T-helper 1 cell treated with Interleukin-12 subunit alpha and Interleukin-12 subunit beta and Interleukin-4 antibody, amounts not matched to agents 30 μg/mL and 1 μg/mL, for 36 hours (primary cell): Measurements from ENCODE around the gene PDYN.

Experiments
- H3K27ac Mint-ChIP-seq: one replicate; pipeline ENCODE4 v1.8.0; 2021; ENCODE audit warnings: mild to moderate bottlenecking, mixed read lengths
- H3K27me3 Mint-ChIP-seq: one replicate; pipeline ENCODE4 v1.8.0; 2021; ENCODE audit warnings: low read depth, mixed read lengths
- H3K36me3 Mint-ChIP-seq: one replicate; pipeline ENCODE4 v1.8.0; 2021; ENCODE audit warnings: low read depth, mixed read lengths
- H3K4me1 Mint-ChIP-seq: one replicate; pipeline ENCODE4 v1.8.0; 2021; ENCODE audit warnings: low read depth, mixed read lengths
- H3K4me3 Mint-ChIP-seq: one replicate; pipeline ENCODE4 v1.8.0; 2021; ENCODE audit warnings: mild to moderate bottlenecking, moderate library complexity, mixed read lengths
- H3K9me3 Mint-ChIP-seq: one replicate; pipeline ENCODE4 v1.8.0; 2021; ENCODE audit warnings: mixed read lengths

The PDYN gene

DNA sequence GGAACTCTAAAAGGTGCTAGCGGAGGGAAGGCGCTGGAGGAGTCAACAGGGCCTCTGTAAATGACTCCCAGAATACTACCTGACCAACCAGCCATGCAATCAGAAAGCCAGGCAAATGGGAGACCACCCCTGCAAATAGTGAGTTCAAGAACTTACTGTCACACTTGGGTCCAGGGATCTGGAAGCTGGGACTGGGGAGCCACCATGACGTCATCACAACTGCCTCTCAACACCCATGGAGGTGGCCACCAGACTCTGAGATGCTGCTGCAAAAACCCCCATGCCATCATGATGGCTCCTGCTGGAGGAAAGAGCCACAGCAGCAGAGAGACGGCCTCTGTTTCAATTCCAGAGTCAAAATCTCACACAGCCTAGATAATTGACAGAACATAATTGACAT is 8.5 kb upstream of the PDYN start:
- H3K27me3 Mint-ChIP-seq = peaks cover 7% of the 10 kb centered on the region
- no peak overlapping the region for H3K27ac Mint-ChIP-seq
- H3K9me3 Mint-ChIP-seq = no peaks in the 10 kb centered on the region
- H3K4me1 Mint-ChIP-seq = no peaks in the 10 kb centered on the region
- no peak overlapping the region for H3K4me3 Mint-ChIP-seq
- no peaks in the 10 kb centered on the region for H3K36me3 Mint-ChIP-seq

GRCh38 chr20:2001119-2001518 is 7.3 kb upstream of the PDYN start:
- no peaks in the 10 kb centered on the region for H3K9me3 Mint-ChIP-seq
- peaks cover 11% of the 10 kb centered on the region for H3K27me3 Mint-ChIP-seq
- H3K4me3 Mint-ChIP-seq = no peak overlapping the region
- no peaks in the 10 kb centered on the region for H3K4me1 Mint-ChIP-seq
- H3K27ac Mint-ChIP-seq = no peak overlapping the region
- no peaks in the 10 kb centered on the region for H3K36me3 Mint-ChIP-seq

- Mint-ChIP-seq H3K27ac (no peak overlapping the region), H3K4me1 (no peaks in the 10 kb centered on the region), H3K9me3 (no peaks in the 10 kb centered on the region), H3K36me3 (no peaks in the 10 kb centered on the region), H3K4me3 (no peak overlapping the region), H3K27me3 (peaks cover 11% of the 10 kb centered on the region)
Observed at GRCh38 chr20:2000285-2000684, 6.4 kb upstream of the PDYN start.

DNA sequence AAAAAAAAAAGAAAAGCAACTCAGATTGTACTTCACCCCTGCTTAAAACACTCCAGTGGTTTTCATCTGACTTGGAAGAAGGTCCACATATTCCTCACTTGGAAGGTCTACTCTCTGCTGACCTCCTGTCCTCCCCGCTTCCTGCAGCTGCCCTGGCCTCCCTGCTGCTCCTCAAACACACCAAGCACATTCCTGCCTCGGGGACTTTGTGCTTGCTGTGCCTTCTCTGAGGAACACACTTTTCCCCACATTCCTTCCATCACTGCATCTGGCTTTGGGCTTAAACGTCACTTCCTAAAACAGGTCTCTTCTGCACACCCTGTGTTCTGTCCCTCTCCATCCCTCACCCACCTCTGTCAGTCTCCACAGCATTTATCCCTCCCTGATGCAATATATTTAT is 4.9 kb upstream of the PDYN start:
- H3K4me1 Mint-ChIP-seq = no peaks in the 10 kb centered on the region
- no peak overlapping the region for H3K4me3 Mint-ChIP-seq
- H3K9me3 Mint-ChIP-seq = no peaks in the 10 kb centered on the region
- no peak overlapping the region for H3K27ac Mint-ChIP-seq
- H3K36me3 Mint-ChIP-seq = no peaks in the 10 kb centered on the region
- H3K27me3 Mint-ChIP-seq = peaks cover 20% of the 10 kb centered on the region

- Mint-ChIP-seq H3K27ac (no peak overlapping the region), H3K4me3 (no peak overlapping the region), H3K4me1 (no peaks in the 10 kb centered on the region), H3K36me3 (no peaks in the 10 kb centered on the region), H3K27me3 (peaks cover 24% of the 10 kb centered on the region), H3K9me3 (no peaks in the 10 kb centered on the region)
Observed at GRCh38 chr20:1998193-1998520, 4.3 kb upstream of the PDYN start.

- Mint-ChIP-seq H3K36me3 (no peaks in the 10 kb centered on the region), H3K27me3 (peaks cover 27% of the 10 kb centered on the region), H3K4me1 (no peaks in the 10 kb centered on the region), H3K4me3 (no peak overlapping the region), H3K27ac (no peak overlapping the region), H3K9me3 (no peaks in the 10 kb centered on the region)
Observed at GRCh38 chr20:1997483-1998192, 3.8 kb upstream of the PDYN start.

- H3K4me3 Mint-ChIP-seq = no peak overlapping the region
- no peaks in the 10 kb centered on the region for H3K36me3 Mint-ChIP-seq
- no peaks in the 10 kb centered on the region for H3K9me3 Mint-ChIP-seq
- no peaks in the 10 kb centered on the region for H3K4me1 Mint-ChIP-seq
- H3K27me3 Mint-ChIP-seq = peaks cover 35% of the 10 kb centered on the region
- no peak overlapping the region for H3K27ac Mint-ChIP-seq
Observed at GRCh38 chr20:1995531-1996310, 1.9 kb upstream of the PDYN start.

DNA sequence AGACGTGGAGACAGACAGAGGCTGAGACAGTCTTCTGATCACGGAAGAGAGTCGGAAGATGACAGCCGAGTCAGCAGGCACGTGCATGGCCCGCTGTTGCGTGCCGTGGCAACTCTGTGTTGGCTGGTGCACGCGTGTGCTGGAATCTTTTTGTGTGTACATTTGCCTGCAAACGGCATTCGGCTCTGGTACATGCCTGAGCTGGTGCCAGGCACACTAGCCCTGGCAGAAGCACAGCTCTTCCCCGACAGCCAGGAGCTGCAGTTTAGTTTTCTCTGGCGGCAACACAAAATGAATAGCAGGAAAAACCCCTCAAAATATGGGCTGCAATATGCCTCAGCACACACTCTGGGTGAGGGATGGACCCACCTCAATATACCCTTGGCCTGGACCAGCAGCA is 769 bp upstream of the PDYN start:
- Mint-ChIP-seq H3K27ac (no peak overlapping the region), H3K27me3 (peaks cover 37% of the 10 kb centered on the region)

GRCh38 chr20:1992359-1993110 is 1.3 kb downstream of the PDYN start:
- H3K36me3 Mint-ChIP-seq = no peaks in the 10 kb centered on the region
- H3K9me3 Mint-ChIP-seq = no peaks in the 10 kb centered on the region
- H3K27me3 Mint-ChIP-seq = peaks cover 34% of the 10 kb centered on the region
- H3K27ac Mint-ChIP-seq = no peak overlapping the region
- no peaks in the 10 kb centered on the region for H3K4me1 Mint-ChIP-seq
- no peak overlapping the region for H3K4me3 Mint-ChIP-seq

More for the DNA sequence above, 769 bp upstream of the PDYN start:
- Mint-ChIP-seq H3K4me3 (no peak overlapping the region), H3K9me3 (no peaks in the 10 kb centered on the region), H3K36me3 (no peaks in the 10 kb centered on the region), H3K4me1 (no peaks in the 10 kb centered on the region)

- no peak overlapping the region for H3K27ac Mint-ChIP-seq
- H3K4me1 Mint-ChIP-seq = no peaks in the 10 kb centered on the region
- H3K4me3 Mint-ChIP-seq = no peak overlapping the region
- peaks cover 15% of the 10 kb centered on the region for H3K27me3 Mint-ChIP-seq
- no peaks in the 10 kb centered on the region for H3K9me3 Mint-ChIP-seq
- H3K36me3 Mint-ChIP-seq = no peaks in the 10 kb centered on the region
Observed at GRCh38 chr20:1987826-1988225, 6.0 kb downstream of the PDYN start.

- H3K4me3 Mint-ChIP-seq = no peak overlapping the region
- peaks cover 9% of the 10 kb centered on the region for H3K27me3 Mint-ChIP-seq
- no peaks in the 10 kb centered on the region for H3K36me3 Mint-ChIP-seq
- no peak overlapping the region for H3K27ac Mint-ChIP-seq
- no peaks in the 10 kb centered on the region for H3K9me3 Mint-ChIP-seq
- no peaks in the 10 kb centered on the region for H3K4me1 Mint-ChIP-seq
Observed at GRCh38 chr20:1983301-1983700, 10.6 kb downstream of the PDYN start.

- Mint-ChIP-seq H3K4me3 (no peak overlapping the region), H3K36me3 (no peaks in the 10 kb centered on the region), H3K27me3 (peaks cover 10% of the 10 kb centered on the region), H3K4me1 (no peaks in the 10 kb centered on the region), H3K9me3 (no peaks in the 10 kb centered on the region), H3K27ac (no peak overlapping the region)
Observed at GRCh38 chr20:1982686-1983085, 11.2 kb downstream of the PDYN start.

- Mint-ChIP-seq H3K4me3 (no peak overlapping the region), H3K4me1 (no peaks in the 10 kb centered on the region), H3K27me3 (peaks cover 9% of the 10 kb centered on the region), H3K36me3 (no peaks in the 10 kb centered on the region), H3K27ac (no peak overlapping the region), H3K9me3 (no peaks in the 10 kb centered on the region)
Observed at GRCh38 chr20:1979106-1979778, 14.6 kb downstream of the PDYN start.

GRCh38 chr20:1975291-1975690 is 18.6 kb downstream of the PDYN start:
- Mint-ChIP-seq H3K4me1 (no peaks in the 10 kb centered on the region), H3K27ac (no peak overlapping the region), H3K4me3 (no peak overlapping the region), H3K9me3 (no peaks in the 10 kb centered on the region), H3K27me3 (peaks cover 20% of the 10 kb centered on the region), H3K36me3 (no peaks in the 10 kb centered on the region)
